ENCODE measurements around the gene FAM234B. TPM values are rescaled to one million over a fixed set of nuclear protein-coding genes. Genes with fewer than 3 reads are reported as not detected.

The FAM234B gene
- polyA plus RNA-seq, 1 donor (not counting 4 experiments of a cell fraction or from before 2014, with no cell fraction given): 4.5 TPM

DNA sequence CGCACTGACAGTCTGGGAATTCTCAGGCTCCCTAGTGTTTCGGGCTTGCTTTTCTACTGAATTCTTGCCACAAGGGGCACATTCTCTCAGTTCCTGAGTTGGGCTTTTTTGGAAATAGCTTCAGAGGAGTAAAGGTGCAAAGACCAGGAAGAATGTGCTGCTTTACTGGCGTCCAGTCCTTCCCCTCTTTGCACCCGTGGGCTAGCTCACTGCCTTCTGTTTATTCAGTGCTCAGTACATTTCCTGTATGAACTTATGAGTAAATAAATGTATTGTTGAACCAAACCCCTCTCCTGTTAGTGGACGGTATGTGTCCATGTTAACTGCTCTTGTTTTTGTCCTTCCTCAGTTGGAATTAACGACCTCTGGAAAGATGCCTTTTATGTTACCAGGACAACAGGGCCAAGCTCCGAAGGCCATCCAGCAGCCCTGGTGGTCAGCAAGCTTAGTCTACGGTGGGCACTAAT, 35.3 kb downstream of the FAM234B start:
- H3K27me3 ChIP-seq (ENCODE audit: control insufficient read depth, extremely low read depth, insufficient read depth, low read length): no peaks in the 10 kb centered on the region
- no peaks in the 10 kb centered on the region for H3K79me2 ChIP-seq (ENCODE audit: control insufficient read depth, insufficient read depth, low read length)
- peaks cover 4% of the 10 kb centered on the region for H3K4me1 ChIP-seq (ENCODE audit: control insufficient read depth, extremely low read depth, insufficient read depth, low read length)
- FAIRE-seq: no peak
- H3K9me3 ChIP-seq (ENCODE audit: control insufficient read depth, low read depth, low read length): no peaks in the 10 kb centered on the region
- TF ChIP-seq, protein P1, sequence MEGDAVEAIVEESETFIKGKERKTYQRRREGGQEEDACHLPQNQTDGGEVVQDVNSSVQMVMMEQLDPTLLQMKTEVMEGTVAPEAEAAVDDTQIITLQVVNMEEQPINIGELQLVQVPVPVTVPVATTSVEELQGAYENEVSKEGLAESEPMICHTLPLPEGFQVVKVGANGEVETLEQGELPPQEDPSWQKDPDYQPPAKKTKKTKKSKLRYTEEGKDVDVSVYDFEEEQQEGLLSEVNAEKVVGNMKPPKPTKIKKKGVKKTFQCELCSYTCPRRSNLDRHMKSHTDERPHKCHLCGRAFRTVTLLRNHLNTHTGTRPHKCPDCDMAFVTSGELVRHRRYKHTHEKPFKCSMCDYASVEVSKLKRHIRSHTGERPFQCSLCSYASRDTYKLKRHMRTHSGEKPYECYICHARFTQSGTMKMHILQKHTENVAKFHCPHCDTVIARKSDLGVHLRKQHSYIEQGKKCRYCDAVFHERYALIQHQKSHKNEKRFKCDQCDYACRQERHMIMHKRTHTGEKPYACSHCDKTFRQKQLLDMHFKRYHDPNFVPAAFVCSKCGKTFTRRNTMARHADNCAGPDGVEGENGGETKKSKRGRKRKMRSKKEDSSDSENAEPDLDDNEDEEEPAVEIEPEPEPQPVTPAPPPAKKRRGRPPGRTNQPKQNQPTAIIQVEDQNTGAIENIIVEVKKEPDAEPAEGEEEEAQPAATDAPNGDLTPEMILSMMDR (optimal IDR thresholded peaks at IDR 0.05 in 1 of 3, IDR thresholded peaks at IDR 0.05 in 1 of 3, conservative IDR thresholded peaks at IDR 0.05 in 1 of 3; ENCODE audit: extremely low read depth in 1 of 3, insufficient read depth in 2 of 3, low read length in 3 of 3): no peak
- no peak for TF ChIP-seq EZH2 (IDR thresholded peaks at IDR 0.05; ENCODE audit: low read length)
- H3K4me2 ChIP-seq (ENCODE audit: control insufficient read depth, extremely low read depth, insufficient read depth, low read depth, low read length): no peak overlapping the region
- no peak for DNase-seq (ENCODE audit: low read depth, low spot score)
- no peak overlapping the region for H3K4me3 ChIP-seq (ENCODE audit: control insufficient read depth in 2 of 3, extremely low read depth in 1 of 3, insufficient read depth in 2 of 3, low read depth in 1 of 3, low read length in 3 of 3)
- no peak overlapping the region for H3K9ac ChIP-seq (ENCODE audit: control insufficient read depth, extremely low read depth, insufficient read depth, low read length)
- H3K36me3 ChIP-seq (ENCODE audit: control insufficient read depth in 2 of 2, extremely low read depth in 1 of 2, insufficient read depth in 2 of 2, low read length in 2 of 2): no peaks in the 10 kb centered on the region
- H3K9me1 ChIP-seq (ENCODE audit: control insufficient read depth, extremely low read depth, insufficient read depth, low read length): no peaks in the 10 kb centered on the region
- H4K20me1 ChIP-seq (ENCODE audit: control insufficient read depth, extremely low read depth, insufficient read depth, low read length): no peaks in the 10 kb centered on the region
- H3K27ac ChIP-seq (ENCODE audit: control insufficient read depth, insufficient read depth, low read length): no peak overlapping the region
- no peak overlapping the region for H2AFZ ChIP-seq (ENCODE audit: control insufficient read depth, low read length)
- dilution Hi-C loops (cut with MboI; ENCODE audit: extremely low pct_ligation_motif_present, low sequenced_read_pairs): no loop called here

DNA sequence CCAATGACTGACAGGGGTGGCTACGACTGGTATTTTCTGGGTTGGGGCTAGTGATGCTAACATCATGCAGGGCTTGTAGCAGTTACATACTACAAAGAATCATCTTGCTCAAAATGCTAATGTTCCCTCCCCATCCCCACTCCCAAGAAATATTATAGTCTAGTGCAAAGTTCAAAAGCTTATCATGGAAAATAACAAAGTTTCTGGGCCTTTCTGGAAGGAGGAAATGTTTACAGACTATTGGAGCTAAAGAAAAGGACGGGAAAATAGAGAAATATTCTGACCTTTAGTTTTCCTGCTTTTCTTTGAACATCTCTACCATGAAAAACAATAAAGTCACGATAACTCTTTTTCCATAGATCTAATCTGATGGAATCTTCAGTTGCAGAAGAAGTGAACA, 36.1 kb downstream of the FAM234B start:
- Histone ChIP-seq H3K4me1 (ENCODE audit: control insufficient read depth, extremely low read depth, insufficient read depth, low read length) (no peaks in the 10 kb centered on the region), H3K9me1 (ENCODE audit: control insufficient read depth, extremely low read depth, insufficient read depth, low read length) (no peaks in the 10 kb centered on the region), H3K4me2 (ENCODE audit: control insufficient read depth, extremely low read depth, insufficient read depth, low read depth, low read length) (no peak overlapping the region), H3K9me3 (ENCODE audit: control insufficient read depth, low read depth, low read length) (no peaks in the 10 kb centered on the region), H4K20me1 (ENCODE audit: control insufficient read depth, extremely low read depth, insufficient read depth, low read length) (no peaks in the 10 kb centered on the region), H3K36me3 (ENCODE audit: control insufficient read depth in 2 of 2, extremely low read depth in 1 of 2, insufficient read depth in 2 of 2, low read length in 2 of 2) (no peaks in the 10 kb centered on the region), H3K4me3 (ENCODE audit: control insufficient read depth in 2 of 3, extremely low read depth in 1 of 3, insufficient read depth in 2 of 3, low read depth in 1 of 3, low read length in 3 of 3) (no peak overlapping the region), H3K9ac (ENCODE audit: control insufficient read depth, extremely low read depth, insufficient read depth, low read length) (no peak overlapping the region), H3K79me2 (ENCODE audit: control insufficient read depth, insufficient read depth, low read length) (no peaks in the 10 kb centered on the region), H3K27me3 (ENCODE audit: control insufficient read depth, extremely low read depth, insufficient read depth, low read length) (no peaks in the 10 kb centered on the region), H3K27ac (ENCODE audit: control insufficient read depth, insufficient read depth, low read length) (no peak overlapping the region), H2AFZ (ENCODE audit: control insufficient read depth, low read length) (no peak overlapping the region)
- TF ChIP-seq, protein P1 (optimal IDR thresholded peaks at IDR 0.05 in 1 of 3, IDR thresholded peaks at IDR 0.05 in 1 of 3, conservative IDR thresholded peaks at IDR 0.05 in 1 of 3; ENCODE audit: extremely low read depth in 1 of 3, insufficient read depth in 2 of 3, low read length in 3 of 3): no peak
- TF ChIP-seq EZH2 (IDR thresholded peaks at IDR 0.05; ENCODE audit: low read length): no peak
- dilution Hi-C loops (cut with MboI; ENCODE audit: extremely low pct_ligation_motif_present, low sequenced_read_pairs): no loop called here
- FAIRE-seq (no peak), DNase-seq (ENCODE audit: low read depth, low spot score) (no peak)
